Suprapubic skin (tissue), 3 donors: Measurements from ENCODE around the gene TBC1D21.

Experiments
- EP300 ChIP-seq: sonication (generic); formaldehyde crosslinking; IDR thresholded peaks from one replicate; pipeline ENCODE4 v1.6.1; 2017; ENCODE audit warnings: antibody characterized with exemption
- POLR2A ChIP-seq, 2 donors: fragments of 450-650 bp; IDR thresholded peaks; one replicate each; pipeline ENCODE4 v1.6.1; 2017; ENCODE audit warnings: antibody characterized with exemption in 2 of 2, mild to moderate bottlenecking in 2 of 2, moderate library complexity in 2 of 2
- TF ChIP-seq, protein P1 (sequence below), 2 donors: fragments of 200-600 bp in 1 of 2; fragments of 450-650 bp in 1 of 2; sonication (generic) in 1 of 2; IDR thresholded peaks; one replicate each; pipeline ENCODE4 v1.5.1; 2016 to 2019; ENCODE audit warnings: antibody characterized with exemption in 2 of 2, mild to moderate bottlenecking in 1 of 2, moderate library complexity in 1 of 2

GRCh38 chr15:73923156-73923487 is 49.8 kb downstream of the TBC1D21 start:
- TF ChIP-seq, protein P1, sequence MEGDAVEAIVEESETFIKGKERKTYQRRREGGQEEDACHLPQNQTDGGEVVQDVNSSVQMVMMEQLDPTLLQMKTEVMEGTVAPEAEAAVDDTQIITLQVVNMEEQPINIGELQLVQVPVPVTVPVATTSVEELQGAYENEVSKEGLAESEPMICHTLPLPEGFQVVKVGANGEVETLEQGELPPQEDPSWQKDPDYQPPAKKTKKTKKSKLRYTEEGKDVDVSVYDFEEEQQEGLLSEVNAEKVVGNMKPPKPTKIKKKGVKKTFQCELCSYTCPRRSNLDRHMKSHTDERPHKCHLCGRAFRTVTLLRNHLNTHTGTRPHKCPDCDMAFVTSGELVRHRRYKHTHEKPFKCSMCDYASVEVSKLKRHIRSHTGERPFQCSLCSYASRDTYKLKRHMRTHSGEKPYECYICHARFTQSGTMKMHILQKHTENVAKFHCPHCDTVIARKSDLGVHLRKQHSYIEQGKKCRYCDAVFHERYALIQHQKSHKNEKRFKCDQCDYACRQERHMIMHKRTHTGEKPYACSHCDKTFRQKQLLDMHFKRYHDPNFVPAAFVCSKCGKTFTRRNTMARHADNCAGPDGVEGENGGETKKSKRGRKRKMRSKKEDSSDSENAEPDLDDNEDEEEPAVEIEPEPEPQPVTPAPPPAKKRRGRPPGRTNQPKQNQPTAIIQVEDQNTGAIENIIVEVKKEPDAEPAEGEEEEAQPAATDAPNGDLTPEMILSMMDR (IDR thresholded peaks at IDR 0.05), result no peak
- no peak for TF ChIP-seq POLR2A (IDR thresholded peaks at IDR 0.05)
- no peak for TF ChIP-seq EP300
